DND-41 (cell line): ENCODE measurements around the gene DHX32.

Source experiments
- ATAC-seq: fragments of 200-7000 bp; cut with Tn5 transposase; 3 replicates; pipeline ENCODE4 v1.9.1; 2021; ENCODE audit warnings: low read depth; ENCODE audit not compliant: insufficient read depth
- DNase-seq: peaks from one replicate; pipeline ENCODE4 v3.0.0-alpha.2; 2020
- H2AFZ ChIP-seq: 2 replicates; pipeline ENCODE4 v1.6.0; 2012; ENCODE audit warnings: low read depth, low read length
- H3K27ac ChIP-seq: 2 replicates; pipeline ENCODE4 v1.5.1; 2012; ENCODE audit warnings: low read length, inconsistent platforms
- H3K27me3 ChIP-seq: fragments of 200-600 bp; sonication (generic); 2 replicates; pipeline ENCODE4 v1.6.0; 2012; ENCODE audit warnings: low read length, mild to moderate bottlenecking, inconsistent platforms; ENCODE audit not compliant: insufficient read depth, poor library complexity
- H3K36me3 ChIP-seq: 2 replicates; pipeline ENCODE4 v1.5.1; 2012; ENCODE audit warnings: low read length, inconsistent platforms; ENCODE audit not compliant: insufficient read depth
- H3K4me1 ChIP-seq: 2 replicates; pipeline ENCODE4 v1.5.1; 2012; ENCODE audit warnings: mild to moderate bottlenecking, low read length; ENCODE audit not compliant: insufficient read depth
- H3K4me2 ChIP-seq: 2 replicates; pipeline ENCODE4 v1.6.0; 2012; ENCODE audit warnings: mild to moderate bottlenecking, moderate library complexity, low read length, inconsistent platforms; ENCODE audit not compliant: insufficient read depth
- H3K4me3 ChIP-seq, 2 experiments: fragments of 200-600 bp in 1 of 2; shearing (Covaris generic) in 1 of 2; 2 replicates each; pipeline ENCODE4 v1.5.1; 2012 to 2016; ENCODE audit warnings: inconsistent platforms in 2 of 2, low read length in 2 of 2, mild to moderate bottlenecking in 2 of 2, low read depth in 1 of 2, moderate library complexity in 1 of 2
- H3K79me2 ChIP-seq: 2 replicates; pipeline ENCODE4 v1.6.0; 2012; ENCODE audit warnings: low read length, inconsistent platforms; ENCODE audit not compliant: insufficient read depth
- H3K9ac ChIP-seq: 2 replicates; pipeline ENCODE4 v1.6.0; 2012; ENCODE audit warnings: low read depth, mild to moderate bottlenecking, inconsistent platforms, low read length, moderate library complexity
- H3K9me3 ChIP-seq: 2 replicates; pipeline ENCODE4 v1.5.1; 2012; ENCODE audit warnings: low read length, moderate library complexity, mild to moderate bottlenecking, inconsistent platforms; ENCODE audit not compliant: insufficient read depth, severe bottlenecking
- H4K20me1 ChIP-seq: 2 replicates; pipeline ENCODE4 v1.6.0; 2012; ENCODE audit warnings: low read length; ENCODE audit not compliant: insufficient read depth
- EZH2 ChIP-seq: IDR thresholded peaks from 3 replicates; pipeline ENCODE4 v1.6.1; 2012; ENCODE audit warnings: borderline replicate concordance, low read depth, mild to moderate bottlenecking, moderate library complexity, low read length, inconsistent platforms; ENCODE audit not compliant: severe bottlenecking
- TF ChIP-seq, protein P1 (sequence below): IDR thresholded peaks from 2 replicates; pipeline ENCODE4 v1.5.1; 2012; ENCODE audit warnings: borderline replicate concordance, low read length, moderate library complexity, mild to moderate bottlenecking; ENCODE audit not compliant: poor library complexity, severe bottlenecking; ENCODE audit errors: extremely low read depth

DHX32 gene

DNA sequence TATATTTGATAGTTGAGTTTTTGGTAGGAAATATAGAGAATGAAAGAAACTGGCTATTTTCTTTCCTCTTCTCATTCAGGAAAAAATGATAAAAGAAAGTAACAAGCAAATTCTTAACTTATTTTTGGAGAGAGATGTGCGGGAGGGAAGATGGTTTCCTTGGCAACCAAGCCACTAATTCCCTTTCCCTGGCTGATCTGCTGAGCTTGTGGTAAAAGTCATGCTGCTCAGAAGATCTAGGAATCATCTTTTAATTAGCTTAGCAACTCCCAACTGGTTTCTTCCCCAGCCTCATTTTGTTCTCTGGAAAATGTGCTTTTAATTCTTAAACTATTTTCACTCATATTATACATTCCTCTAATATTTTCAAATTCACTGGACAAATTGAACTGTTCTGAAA, 69.8 kb downstream of the DHX32 start:
- no peak overlapping the region for H3K9ac ChIP-seq
- H3K79me2 ChIP-seq: no peaks in the 10 kb centered on the region
- no peak for ATAC-seq
- H3K36me3 ChIP-seq: peaks cover 54% of the 10 kb centered on the region; the same call in 1 of the 2 replicates
- H3K27ac ChIP-seq: no peak overlapping the region
- no peak overlapping the region for H2AFZ ChIP-seq
- no peaks in the 10 kb centered on the region for H4K20me1 ChIP-seq
- H3K4me2 ChIP-seq: no peak overlapping the region
- no peaks in the 10 kb centered on the region for H3K9me3 ChIP-seq
- no peaks in the 10 kb centered on the region for H3K27me3 ChIP-seq
- DNase-seq: no peak
- no peaks in the 10 kb centered on the region for H3K4me1 ChIP-seq
- no peak overlapping the region for H3K4me3 ChIP-seq
- TF ChIP-seq, protein P1, sequence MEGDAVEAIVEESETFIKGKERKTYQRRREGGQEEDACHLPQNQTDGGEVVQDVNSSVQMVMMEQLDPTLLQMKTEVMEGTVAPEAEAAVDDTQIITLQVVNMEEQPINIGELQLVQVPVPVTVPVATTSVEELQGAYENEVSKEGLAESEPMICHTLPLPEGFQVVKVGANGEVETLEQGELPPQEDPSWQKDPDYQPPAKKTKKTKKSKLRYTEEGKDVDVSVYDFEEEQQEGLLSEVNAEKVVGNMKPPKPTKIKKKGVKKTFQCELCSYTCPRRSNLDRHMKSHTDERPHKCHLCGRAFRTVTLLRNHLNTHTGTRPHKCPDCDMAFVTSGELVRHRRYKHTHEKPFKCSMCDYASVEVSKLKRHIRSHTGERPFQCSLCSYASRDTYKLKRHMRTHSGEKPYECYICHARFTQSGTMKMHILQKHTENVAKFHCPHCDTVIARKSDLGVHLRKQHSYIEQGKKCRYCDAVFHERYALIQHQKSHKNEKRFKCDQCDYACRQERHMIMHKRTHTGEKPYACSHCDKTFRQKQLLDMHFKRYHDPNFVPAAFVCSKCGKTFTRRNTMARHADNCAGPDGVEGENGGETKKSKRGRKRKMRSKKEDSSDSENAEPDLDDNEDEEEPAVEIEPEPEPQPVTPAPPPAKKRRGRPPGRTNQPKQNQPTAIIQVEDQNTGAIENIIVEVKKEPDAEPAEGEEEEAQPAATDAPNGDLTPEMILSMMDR: no peak
- TF ChIP-seq EZH2: no peak

DNA sequence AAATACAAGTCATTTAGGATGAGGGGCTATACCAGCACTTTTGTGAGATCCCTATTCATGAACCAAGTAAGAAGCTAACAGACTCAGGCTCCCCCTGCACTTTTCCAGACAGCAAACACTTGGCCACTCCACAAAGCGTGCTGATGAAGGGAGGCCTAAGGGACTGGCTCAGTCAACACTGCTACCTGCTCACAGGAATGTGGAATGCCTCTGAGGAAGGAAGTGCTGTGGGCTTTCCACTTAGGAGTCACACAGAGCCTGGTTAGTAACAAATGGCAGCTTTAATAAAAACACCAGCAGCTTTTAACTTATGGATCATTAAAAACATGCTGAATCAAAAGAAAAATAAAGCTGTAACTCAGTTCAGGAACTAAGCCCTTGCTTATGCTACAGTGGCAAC, 73.0 kb downstream of the DHX32 start:
- Histone ChIP-seq H3K27me3 (no peaks in the 10 kb centered on the region), H3K9me3 (no peaks in the 10 kb centered on the region), H3K4me2 (no peak overlapping the region), H3K79me2 (no peaks in the 10 kb centered on the region), H3K4me3 (no peak overlapping the region), H3K4me1 (no peaks in the 10 kb centered on the region), H3K9ac (no peak overlapping the region), H2AFZ (no peak overlapping the region), H3K27ac (no peak overlapping the region), H3K36me3 (peaks cover 52% of the 10 kb centered on the region), H4K20me1 (no peaks in the 10 kb centered on the region)
- DNase-seq (no peak), ATAC-seq (no peak)
- no peak for TF ChIP-seq EZH2
- TF ChIP-seq, protein P1: no peak

DNA sequence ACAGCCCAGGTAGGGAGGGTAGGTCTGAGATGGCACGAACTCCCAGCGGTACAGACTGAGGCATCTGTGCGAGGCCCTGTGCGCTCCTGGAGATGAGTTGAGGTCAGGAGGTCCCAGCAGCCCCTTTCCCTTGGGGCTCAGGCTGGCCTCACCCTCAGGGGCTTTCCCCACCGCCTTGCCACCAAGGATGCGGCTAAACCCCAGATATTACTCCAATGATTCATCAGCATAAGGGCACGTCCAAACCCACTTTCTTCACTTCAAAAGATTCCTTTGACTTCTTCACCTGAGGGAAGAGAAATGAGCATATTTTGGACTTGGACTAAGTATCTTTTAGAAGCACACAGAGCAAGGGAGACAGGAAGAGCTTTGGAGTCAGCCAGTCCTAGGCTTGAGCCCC, 78.4 kb downstream of the DHX32 start:
- Histone ChIP-seq H3K27ac (no peak overlapping the region), H4K20me1 (no peaks in the 10 kb centered on the region), H3K9me3 (no peaks in the 10 kb centered on the region), H3K36me3 (peaks cover 56% of the 10 kb centered on the region), H3K4me3 (no peak overlapping the region), H2AFZ (no peak overlapping the region), H3K4me2 (no peak overlapping the region), H3K79me2 (no peaks in the 10 kb centered on the region), H3K9ac (no peak overlapping the region), H3K27me3 (no peaks in the 10 kb centered on the region), H3K4me1 (no peaks in the 10 kb centered on the region)
- TF ChIP-seq, protein P1: no peak
- TF ChIP-seq EZH2: no peak
- ATAC-seq (no peak), DNase-seq (no peak)

DNA sequence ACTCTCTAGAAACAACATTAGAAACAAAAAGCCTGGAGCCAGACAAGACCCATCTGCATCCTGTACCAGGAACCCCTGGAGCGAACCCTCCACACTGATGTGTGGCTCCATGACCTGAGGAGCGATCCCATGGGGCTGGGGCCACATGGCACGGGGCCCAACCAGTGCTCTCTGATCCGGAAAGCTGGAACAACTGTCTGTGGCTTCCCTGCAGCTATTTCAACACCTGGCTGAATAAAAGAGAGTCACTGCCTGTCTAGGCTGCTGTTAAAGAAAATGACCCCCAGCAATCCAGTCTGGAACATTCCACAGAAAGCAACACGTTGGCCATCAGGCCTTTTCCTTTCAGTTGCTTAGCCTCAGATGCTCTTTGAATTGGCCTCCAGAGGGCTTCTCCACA, 79.0 kb downstream of the DHX32 start:
- no peaks in the 10 kb centered on the region for H4K20me1 ChIP-seq
- H3K9ac ChIP-seq: no peak overlapping the region
- H2AFZ ChIP-seq: no peak overlapping the region
- no peak for ATAC-seq
- DNase-seq: no peak
- no peaks in the 10 kb centered on the region for H3K27me3 ChIP-seq
- H3K9me3 ChIP-seq: no peaks in the 10 kb centered on the region
- TF ChIP-seq, protein P1: no peak
- TF ChIP-seq EZH2: no peak
- H3K4me1 ChIP-seq: no peaks in the 10 kb centered on the region
- no peak overlapping the region for H3K27ac ChIP-seq
- H3K4me2 ChIP-seq: no peak overlapping the region
- H3K79me2 ChIP-seq: no peaks in the 10 kb centered on the region
- no peak overlapping the region for H3K4me3 ChIP-seq
- peaks cover 58% of the 10 kb centered on the region for H3K36me3 ChIP-seq
